Hepatocyte (in vitro differentiated cells): ENCODE measurements around the gene VOPP1. TPM values are rescaled to one million over a fixed set of nuclear protein-coding genes. Genes with fewer than 3 reads are reported as not detected.
"Not testable (repeated sequence)": the region's sequence is repeated elsewhere in the genome, so short reads cannot be mapped to it uniquely, and the experiment has no call there.

Experiments
- DNase-seq: peaks from one replicate; pipeline ENCODE4 v3.0.0-alpha.2; 2016; ENCODE audit warnings: low spot score
- H2AFZ ChIP-seq: fragments of 200-600 bp; sonication (generic); 2 replicates; pipeline ENCODE4 v1.6.0; 2016; ENCODE audit warnings: antibody characterized with exemption, mild to moderate bottlenecking
- H3K27ac ChIP-seq: fragments of 200-600 bp; sonication (generic); 2 replicates; pipeline ENCODE4 v1.5.1; 2016; ENCODE audit warnings: mild to moderate bottlenecking
- H3K27me3 ChIP-seq: fragments of 200-600 bp; sonication (generic); 2 replicates; pipeline ENCODE4 v1.6.1; 2016
- H3K36me3 ChIP-seq: fragments of 200-600 bp; sonication (generic); replicated peaks from 2 replicates; pipeline ENCODE4 v1.5.1; 2016; ENCODE audit warnings: low read depth; ENCODE audit not compliant: insufficient read depth
- H3K4me1 ChIP-seq: fragments of 200-600 bp; sonication (generic); 2 replicates; pipeline ENCODE4 v1.5.1; 2016; ENCODE audit warnings: mild to moderate bottlenecking, moderate library complexity; ENCODE audit not compliant: insufficient read depth
- H3K4me2 ChIP-seq: fragments of 200-600 bp; sonication (generic); 2 replicates; pipeline ENCODE4 v1.6.0; 2016
- H3K4me3 ChIP-seq: fragments of 200-600 bp; sonication (generic); 2 replicates; pipeline ENCODE4 v1.5.1; 2016; ENCODE audit warnings: mild to moderate bottlenecking
- H3K79me2 ChIP-seq: fragments of 200-600 bp; sonication (generic); 2 replicates; pipeline ENCODE4 v1.6.0; 2017; ENCODE audit warnings: mild to moderate bottlenecking
- H3K9me2 ChIP-seq: fragments of 200-600 bp; sonication (generic); replicated peaks from 2 replicates; pipeline ENCODE4 v1.6.0; 2017; ENCODE audit warnings: mild to moderate bottlenecking; ENCODE audit not compliant: insufficient read depth
- H3K9me3 ChIP-seq: fragments of 200-600 bp; sonication (generic); 2 replicates; pipeline ENCODE4 v1.5.1; 2016; ENCODE audit warnings: low read depth, mild to moderate bottlenecking
- H4K20me1 ChIP-seq: fragments of 200-600 bp; sonication (generic); 2 replicates; pipeline ENCODE4 v1.6.0; 2016; ENCODE audit warnings: mild to moderate bottlenecking; ENCODE audit not compliant: insufficient read depth, poor library complexity, severe bottlenecking
- EZH2 ChIP-seq: fragments of 200-600 bp; sonication (generic); IDR thresholded peaks from 2 replicates; pipeline ENCODE4 v1.6.1; 2016; ENCODE audit warnings: antibody characterized with exemption, mild to moderate bottlenecking, borderline replicate concordance
- EZH2phosphoT487 ChIP-seq: fragments of 200-600 bp; sonication (generic); IDR thresholded peaks from one replicate; pipeline ENCODE4 v1.6.1; 2018; ENCODE audit warnings: antibody characterized with exemption, mild to moderate bottlenecking, low read depth, moderate library complexity; ENCODE audit not compliant: unreplicated experiment, severe bottlenecking
- WGBS: methylation state at CpG from one replicate; pipeline ENCODE4 v1.1.6; 2016; ENCODE audit warnings: low lambda C conversion rate; ENCODE audit errors: missing lambda C conversion rate; 5-methylcytosine and 5-hydroxymethylcytosine counted together
- polyA plus RNA-seq: library from polyadenylated mRNA; unstranded; fragments of >200 nt; fragmentation: Nextera tagmentation; extraction: Ambion mirVana; gene quantifications from 2 replicates; pipeline ENCODE4 v1.2.1, GENCODE V29; 2016
- total RNA-seq: library from RNA; depleted of rRNA; stranded (reverse); fragments of >200 nt; gene quantifications from 2 replicates; pipeline ENCODE4 v1.2.3, GENCODE V29; 2014
- TF ChIP-seq, protein P1 (sequence below): fragments of 200-600 bp; sonication (generic); IDR thresholded peaks from 2 replicates; pipeline ENCODE4 v1.5.1; 2016; ENCODE audit warnings: antibody characterized with exemption, mild to moderate bottlenecking; ENCODE audit not compliant: poor library complexity

Gene VOPP1
- total and polyA plus RNA-seq, 2 experiments from 2014 or later = 6.5 to 25.3 TPM

DNA sequence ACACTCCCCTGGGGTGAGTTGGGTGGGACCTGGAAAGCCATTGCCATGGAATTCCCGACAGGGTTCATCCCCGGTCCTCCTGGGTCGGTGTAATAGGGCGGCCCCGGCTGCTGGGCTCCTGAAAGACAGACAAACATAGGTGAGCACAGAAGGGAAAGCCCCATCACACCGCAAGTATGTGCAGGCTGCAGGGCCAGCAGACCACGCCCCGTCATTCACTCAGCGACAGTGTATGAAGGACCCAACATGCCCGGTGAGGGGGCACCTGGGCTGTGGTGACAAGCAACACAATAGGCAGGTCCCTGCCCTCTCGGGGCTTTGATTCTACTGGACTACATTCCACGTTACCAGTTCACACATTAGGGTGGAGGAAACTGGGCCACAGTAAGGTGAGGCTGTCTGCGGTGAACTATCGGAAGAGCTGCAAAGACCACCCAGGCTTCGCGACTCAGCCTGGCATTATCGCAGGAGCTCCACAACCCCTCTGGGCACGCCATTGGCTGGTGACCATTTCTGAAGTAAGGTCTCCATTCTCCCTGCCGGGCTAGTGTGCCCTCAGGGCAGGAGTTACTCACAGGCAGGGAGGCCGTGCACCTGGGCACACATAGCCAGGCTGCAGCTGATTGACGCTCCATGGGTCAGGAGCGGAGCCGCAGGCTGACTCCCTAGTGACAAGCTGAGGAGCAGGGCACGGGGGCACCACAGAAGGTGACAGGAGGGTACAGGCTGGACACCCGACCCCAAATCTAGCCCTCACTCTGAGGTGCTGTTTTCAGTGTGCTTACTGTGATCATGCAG lies 99.2 kb downstream of the VOPP1 start:
- 96% methylated on average over 22 of the region's 25 CpGs for WGBS
- Histone ChIP-seq H4K20me1 (no peaks in the 10 kb centered on the region), H3K4me3 (no peak overlapping the region), H3K4me2 (no peak overlapping the region), H3K79me2 (no peaks in the 10 kb centered on the region), H3K27ac (no peak overlapping the region), H3K9me2 (no peaks in the 10 kb centered on the region), H3K36me3 (no peaks in the 10 kb centered on the region), H2AFZ (no peak overlapping the region), H3K27me3 (no peaks in the 10 kb centered on the region), H3K4me1 (no peaks in the 10 kb centered on the region), H3K9me3 (no peaks in the 10 kb centered on the region)
- TF ChIP-seq EZH2 (no peak), EZH2phosphoT487 (no peak)
- TF ChIP-seq, protein P1, sequence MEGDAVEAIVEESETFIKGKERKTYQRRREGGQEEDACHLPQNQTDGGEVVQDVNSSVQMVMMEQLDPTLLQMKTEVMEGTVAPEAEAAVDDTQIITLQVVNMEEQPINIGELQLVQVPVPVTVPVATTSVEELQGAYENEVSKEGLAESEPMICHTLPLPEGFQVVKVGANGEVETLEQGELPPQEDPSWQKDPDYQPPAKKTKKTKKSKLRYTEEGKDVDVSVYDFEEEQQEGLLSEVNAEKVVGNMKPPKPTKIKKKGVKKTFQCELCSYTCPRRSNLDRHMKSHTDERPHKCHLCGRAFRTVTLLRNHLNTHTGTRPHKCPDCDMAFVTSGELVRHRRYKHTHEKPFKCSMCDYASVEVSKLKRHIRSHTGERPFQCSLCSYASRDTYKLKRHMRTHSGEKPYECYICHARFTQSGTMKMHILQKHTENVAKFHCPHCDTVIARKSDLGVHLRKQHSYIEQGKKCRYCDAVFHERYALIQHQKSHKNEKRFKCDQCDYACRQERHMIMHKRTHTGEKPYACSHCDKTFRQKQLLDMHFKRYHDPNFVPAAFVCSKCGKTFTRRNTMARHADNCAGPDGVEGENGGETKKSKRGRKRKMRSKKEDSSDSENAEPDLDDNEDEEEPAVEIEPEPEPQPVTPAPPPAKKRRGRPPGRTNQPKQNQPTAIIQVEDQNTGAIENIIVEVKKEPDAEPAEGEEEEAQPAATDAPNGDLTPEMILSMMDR = no peak
- no peak for DNase-seq

DNA sequence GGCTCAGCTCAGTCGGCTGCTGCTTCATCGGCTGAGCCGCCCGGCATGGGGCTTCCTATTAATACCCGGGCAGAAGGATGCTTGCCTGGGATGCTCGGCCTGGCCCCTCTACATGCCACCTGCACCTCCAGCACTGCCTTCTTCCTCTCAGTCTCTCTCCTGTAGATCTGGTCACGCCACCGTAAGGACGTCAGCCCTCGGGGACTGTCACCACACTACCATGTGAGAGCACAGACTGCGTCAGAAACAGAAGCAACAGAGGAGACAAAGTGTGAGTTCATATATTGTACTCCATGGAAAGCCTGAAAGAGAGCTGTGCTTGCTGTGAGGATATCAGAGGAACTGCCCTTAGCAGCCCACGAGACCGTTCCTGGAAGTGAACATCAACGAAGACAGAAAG lies 99.9 kb downstream of the VOPP1 start:
- DNase-seq, H3K4me2 ChIP-seq, H3K36me3 ChIP-seq, H3K79me2 ChIP-seq, H3K9me3 ChIP-seq, H4K20me1 ChIP-seq, H3K4me3 ChIP-seq, H3K4me1 ChIP-seq, H3K27me3 ChIP-seq, H2AFZ ChIP-seq, H3K9me2 ChIP-seq, H3K27ac ChIP-seq: not testable (repeated sequence)
- 98% methylated on average over 6 of the region's 14 CpGs for WGBS

DNA sequence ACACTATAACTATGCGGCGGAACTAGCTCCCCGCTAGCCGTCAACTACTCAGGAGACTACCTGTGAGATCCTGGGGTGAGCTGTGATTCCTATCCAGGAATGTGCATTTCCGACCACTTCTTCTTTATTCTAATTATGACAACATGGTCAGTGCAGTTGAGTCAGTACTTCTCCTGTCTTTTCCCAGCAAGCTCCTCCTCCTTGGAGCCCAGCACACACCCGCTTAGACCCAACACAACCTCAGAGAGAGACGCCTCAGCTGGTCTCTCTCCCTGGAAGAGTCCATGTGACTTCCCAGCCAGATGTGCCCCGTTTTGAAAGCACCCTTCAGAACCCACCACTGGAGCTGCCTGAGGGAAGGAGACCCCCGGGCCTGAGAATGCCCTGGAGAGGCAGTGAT lies 100.7 kb downstream of the VOPP1 start:
- not testable (repeated sequence) for H2AFZ ChIP-seq, H3K4me3 ChIP-seq, H3K9me2 ChIP-seq, H3K9me3 ChIP-seq, H3K27ac ChIP-seq, DNase-seq, H3K27me3 ChIP-seq, H3K79me2 ChIP-seq, H3K4me1 ChIP-seq, H3K4me2 ChIP-seq, H3K36me3 ChIP-seq, H4K20me1 ChIP-seq
- 96% methylated on average over 6 of the region's 9 CpGs for WGBS

DNA sequence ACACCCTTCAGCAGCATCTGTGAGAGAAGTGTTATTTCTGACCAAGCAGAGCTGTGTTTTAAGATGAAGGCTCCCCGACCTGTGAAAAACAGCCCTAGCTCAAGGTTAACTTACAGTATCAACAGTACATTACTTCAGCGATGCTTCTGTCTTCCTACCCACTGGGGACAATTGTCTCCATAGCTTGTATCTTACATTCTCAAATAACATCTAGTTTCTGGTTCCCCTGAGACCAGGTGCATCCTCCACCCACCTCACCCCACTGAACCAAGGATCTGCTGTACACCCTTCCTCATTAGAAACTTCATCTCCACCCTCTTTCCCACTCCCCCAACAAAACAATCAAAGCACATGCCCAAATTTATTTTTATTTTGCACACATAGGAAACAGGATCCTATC lies 102.0 kb downstream of the VOPP1 start:
- H3K27me3 ChIP-seq = no peaks in the 10 kb centered on the region
- TF ChIP-seq EZH2phosphoT487 = no peak
- TF ChIP-seq, protein P1 = no peak
- no peak for TF ChIP-seq EZH2
- H3K9me3 ChIP-seq = no peaks in the 10 kb centered on the region
- no peaks in the 10 kb centered on the region for H3K36me3 ChIP-seq
- H2AFZ ChIP-seq = no peak overlapping the region
- H3K9me2 ChIP-seq = no peaks in the 10 kb centered on the region
- H4K20me1 ChIP-seq = no peaks in the 10 kb centered on the region
- WGBS = 98% methylated on average over 2 of the region's 2 CpGs
- H3K4me2 ChIP-seq = no peak overlapping the region
- DNase-seq = no peak
- no peak overlapping the region for H3K27ac ChIP-seq
- H3K4me3 ChIP-seq = no peak overlapping the region
- H3K79me2 ChIP-seq = no peaks in the 10 kb centered on the region
- H3K4me1 ChIP-seq = no peaks in the 10 kb centered on the region
